H1 (cell line): ENCODE results near the gene DCANP1. TPM values are rescaled to one million over a fixed set of nuclear protein-coding genes. Genes with fewer than 3 reads are reported as not detected.

Experiments
- ASH2L ChIP-seq: fragments of 200-600, 300-600 bp; sonication (generic); IDR thresholded peaks from one replicate; pipeline ENCODE4 v1.7.1; 2017; ENCODE audit warnings: low read length
- CBX5 ChIP-seq: fragments of 300-800, 300-1000 bp; sonication (generic); IDR thresholded peaks from 2 replicates; pipeline ENCODE4 v1.7.1; 2016; ENCODE audit warnings: antibody characterized with exemption, low read length, low read depth
- CBX8 ChIP-seq: fragments of 300-800, 300-1000 bp; sonication (generic); IDR thresholded peaks from 2 replicates; pipeline ENCODE4 v1.7.1; 2016; ENCODE audit warnings: low read depth, low read length, borderline replicate concordance
- EGR1 ChIP-seq: IDR thresholded peaks from 2 replicates; pipeline ENCODE4 v1.6.1; 2011; ENCODE audit warnings: low read depth, low read length, borderline replicate concordance
- POLR2A ChIP-seq, 2 experiments: IDR thresholded peaks; 1 replicate in 1 of 2; 2 replicates in 1 of 2; pipeline ENCODE4 v1.6.1; 2011; ENCODE audit warnings: low read depth in 2 of 2, low read length in 2 of 2, mild to moderate bottlenecking in 2 of 2; ENCODE audit errors: control extremely low read depth in 1 of 2
- TAF7 ChIP-seq: optimal IDR thresholded peaks from 2 replicates; pipeline ENCODE3; 2011; ENCODE audit warnings: low read depth, mild to moderate bottlenecking, inconsistent platforms, low read length, moderate library complexity, borderline replicate concordance
- ZNF274 ChIP-seq: IDR thresholded peaks from 2 replicates; pipeline ENCODE4 v1.7.0; 2012; ENCODE audit warnings: low read length, borderline replicate concordance; ENCODE audit errors: extremely low read depth
- polyA plus RNA-seq, 7 experiments: library from polyadenylated mRNA; depleted of rRNA in 3 of 7; stranded (reverse) in 5 of 7; unstranded in 2 of 7; fragments of >200 nt in 5 of 7; fragments of 200-250 nt in 2 of 7; gene quantifications; 1 replicate in 5 of 7; 2 replicates in 1 of 7; 4 replicates in 1 of 7; pipeline versions ENCODE4 v1.2.1 to v1.2.3, GENCODE V29; 2011 to 2013; ENCODE audit warnings: missing spikeins in 2 of 7, mixed read lengths in 2 of 7
- total RNA-seq: library from RNA; stranded (reverse); fragmentation: NEBNext Ultra II Directional; extraction: Animal tissue kit (Norgen Biotek cat#: 25700); gene quantifications from 2 replicates; pipeline ENCODE4 v1.2.1, GENCODE V29; 2021

DCANP1 gene
- total and polyA plus RNA-seq, 2 of the 8 experiments (the other 6 are each of a cell fraction or from before 2014, with no cell fraction given): not detected

- TF ChIP-seq TAF7: no peak
- TF ChIP-seq ZNF274: no peak
- no peak for TF ChIP-seq EGR1
- no peak for TF ChIP-seq CBX5
- no peak for TF ChIP-seq POLR2A (IDR thresholded peaks at IDR 0.05; ENCODE audit: control extremely low read depth in 1 of 2, low read depth in 2 of 2, low read length in 2 of 2)
- no peak for TF ChIP-seq CBX8
- TF ChIP-seq ASH2L: no peak
Measured at GRCh38 chr5:135437796-135438560, 9.2 kb downstream of the DCANP1 start (continued).
